ENCODE measurements around the gene ZNF679. TPM values are rescaled to one million over a fixed set of nuclear protein-coding genes. Genes with fewer than 3 reads are reported as not detected.
"Not testable (repeated sequence)": the region's sequence is repeated elsewhere in the genome, so short reads cannot be mapped to it uniquely, and the experiment has no call there.

ZNF679 gene
- polyA plus RNA-seq, 2 of the 4 experiments (the other 2 are of a cell fraction): not detected

DNA sequence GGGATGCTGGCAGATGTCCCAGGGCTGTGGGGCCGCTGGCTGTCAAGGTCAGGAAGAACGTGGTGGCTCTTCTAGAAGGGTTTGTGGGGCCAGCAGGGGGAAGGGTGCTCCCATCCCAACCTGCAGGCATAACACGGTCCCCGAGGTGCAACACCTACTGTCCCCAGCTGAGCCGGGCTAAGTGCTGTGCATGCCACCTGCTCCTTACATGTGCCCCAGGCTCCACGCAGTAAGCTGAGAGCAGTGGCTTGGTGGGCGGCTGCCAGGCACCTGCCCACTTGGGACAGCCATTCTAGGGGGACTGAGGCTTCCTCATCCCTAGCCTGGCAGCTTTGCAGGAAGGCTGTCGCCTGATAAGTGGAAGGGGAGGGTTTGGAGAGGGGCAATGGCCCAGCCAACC lies 35.5 kb upstream of the ZNF679 start (continued):
- TF ChIP-seq BCL3 (IDR thresholded peaks at IDR 0.05): no peak
- TF ChIP-seq PBX3 (IDR thresholded peaks at IDR 0.05): no peak
- TF ChIP-seq ESRRA (IDR thresholded peaks at IDR 0.05; ENCODE audit: borderline replicate concordance, low read length): no peak
- no peak for TF ChIP-seq GATA3 (IDR thresholded peaks at IDR 0.05; ENCODE audit: borderline replicate concordance)
- no peak for TF ChIP-seq RCOR1 (IDR thresholded peaks at IDR 0.05; ENCODE audit: low read depth, low read length)

DNA sequence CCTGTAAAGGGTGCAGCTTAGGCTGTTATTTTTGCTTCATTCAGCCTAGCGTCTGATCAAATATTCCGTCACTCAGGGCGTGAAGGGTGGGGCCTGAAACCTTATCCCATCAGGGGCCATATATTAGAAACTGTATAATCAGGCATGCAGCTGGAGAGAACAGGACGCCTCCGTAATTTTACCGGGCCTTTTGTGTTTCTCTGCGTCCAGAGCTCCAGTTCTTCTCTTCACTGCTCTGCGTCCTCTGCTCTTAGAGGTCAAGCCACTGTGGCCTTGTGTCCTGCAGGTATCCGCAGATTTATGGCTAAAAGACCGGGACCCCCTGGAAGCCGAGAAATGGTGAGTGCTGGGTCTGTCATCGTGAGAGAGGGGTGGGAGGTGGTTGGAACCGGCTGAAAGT lies 21.4 kb upstream of the ZNF679 start, which contains the start of gene ZNF735:
TSS of gene ZNF735 (plus strand) at position 301 of the 400 bp plus-strand sequence. CDS start at position 301, 0 bp downstream.
- no peak for ATAC-seq
- WGBS (ENCODE audit: missing lambda C conversion rate): 22% methylated on average over 13 of the region's 13 CpGs
- no peak within 1 kb of the TSS for H3K27ac ChIP-seq
- no peak within 1 kb of the TSS for H3K4me2 ChIP-seq
- FAIRE-seq: no peak
- no peak for TF ChIP-seq E2F6 (IDR thresholded peaks at IDR 0.05; ENCODE audit: borderline replicate concordance, low read depth)
- TF ChIP-seq ZNF302 (CRISPR knock-in tag; IDR thresholded peaks at IDR 0.05): no peak
- TF ChIP-seq MAX (IDR thresholded peaks at IDR 0.05): no peak
- TF ChIP-seq HDAC2 (IDR thresholded peaks at IDR 0.05): no peak
- TF ChIP-seq MAZ (IDR thresholded peaks at IDR 0.05; ENCODE audit: borderline replicate concordance, low read depth, low read length): no peak
- no peak for TF ChIP-seq GATA3 (IDR thresholded peaks at IDR 0.05; ENCODE audit: borderline replicate concordance)
- no peak for TF ChIP-seq RCOR1 (IDR thresholded peaks at IDR 0.05; ENCODE audit: low read depth, low read length)
- TF ChIP-seq, protein P1, sequence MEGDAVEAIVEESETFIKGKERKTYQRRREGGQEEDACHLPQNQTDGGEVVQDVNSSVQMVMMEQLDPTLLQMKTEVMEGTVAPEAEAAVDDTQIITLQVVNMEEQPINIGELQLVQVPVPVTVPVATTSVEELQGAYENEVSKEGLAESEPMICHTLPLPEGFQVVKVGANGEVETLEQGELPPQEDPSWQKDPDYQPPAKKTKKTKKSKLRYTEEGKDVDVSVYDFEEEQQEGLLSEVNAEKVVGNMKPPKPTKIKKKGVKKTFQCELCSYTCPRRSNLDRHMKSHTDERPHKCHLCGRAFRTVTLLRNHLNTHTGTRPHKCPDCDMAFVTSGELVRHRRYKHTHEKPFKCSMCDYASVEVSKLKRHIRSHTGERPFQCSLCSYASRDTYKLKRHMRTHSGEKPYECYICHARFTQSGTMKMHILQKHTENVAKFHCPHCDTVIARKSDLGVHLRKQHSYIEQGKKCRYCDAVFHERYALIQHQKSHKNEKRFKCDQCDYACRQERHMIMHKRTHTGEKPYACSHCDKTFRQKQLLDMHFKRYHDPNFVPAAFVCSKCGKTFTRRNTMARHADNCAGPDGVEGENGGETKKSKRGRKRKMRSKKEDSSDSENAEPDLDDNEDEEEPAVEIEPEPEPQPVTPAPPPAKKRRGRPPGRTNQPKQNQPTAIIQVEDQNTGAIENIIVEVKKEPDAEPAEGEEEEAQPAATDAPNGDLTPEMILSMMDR (IDR thresholded peaks at IDR 0.05): no peak
- no peak for TF ChIP-seq RARB (CRISPR knock-in tag; IDR thresholded peaks at IDR 0.05)
- no peak for TF ChIP-seq POLR2A (IDR thresholded peaks at IDR 0.05; ENCODE audit: low read length)
- no peak for TF ChIP-seq HOXA7 (CRISPR knock-in tag; IDR thresholded peaks at IDR 0.05)
- ChIA-PET CTCF (no interaction called here), POLR2A (no interaction called here)
- DNase-seq (ENCODE audit: low read depth in 1 of 2, low spot score in 1 of 2): no peak
- no peaks in the 10 kb centered on the region for H3K4me1 ChIP-seq
- H3K4me3 ChIP-seq: no peak within 1 kb of the TSS
- H3K9me3 ChIP-seq: peaks cover 16% of the 10 kb centered on the region; the same call in 2 of the 3 replicates

DNA sequence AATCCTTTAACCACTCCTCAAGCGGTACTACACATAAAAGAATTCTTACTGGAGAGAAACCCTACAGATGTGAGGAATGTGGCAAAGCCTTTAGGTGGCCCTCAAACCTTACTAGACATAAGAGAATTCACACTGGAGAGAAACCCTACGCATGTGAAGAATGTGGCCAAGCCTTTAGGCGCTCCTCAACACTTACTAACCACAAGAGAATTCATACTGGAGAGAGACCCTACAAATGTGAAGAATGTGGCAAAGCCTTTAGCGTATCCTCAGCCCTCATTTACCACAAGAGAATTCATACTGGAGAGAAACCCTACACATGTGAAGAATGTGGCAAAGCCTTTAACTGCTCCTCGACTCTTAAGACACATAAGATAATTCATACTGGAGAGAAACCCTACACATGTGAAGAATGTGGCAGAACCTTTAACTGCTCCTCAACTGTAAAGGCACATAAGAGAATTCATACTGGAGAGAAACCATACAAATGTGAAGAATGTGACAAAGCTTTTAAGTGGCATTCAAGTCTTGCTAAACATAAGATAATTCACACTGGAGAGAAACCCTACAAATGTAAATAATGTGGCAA lies 8.5 kb upstream of the ZNF679 start:
- H3K9me3 ChIP-seq: peaks cover 22% of the 10 kb centered on the region
- CTCF ChIA-PET; H3K4me3 ChIP-seq; DNase-seq (ENCODE audit: low read depth in 1 of 2, low spot score in 1 of 2); H3K4me1 ChIP-seq; FAIRE-seq; POLR2A ChIA-PET; H3K27ac ChIP-seq; H3K4me2 ChIP-seq; ATAC-seq: not testable (repeated sequence)
- 7% methylated on average over 5 of the region's 5 CpGs for WGBS (ENCODE audit: missing lambda C conversion rate)

DNA sequence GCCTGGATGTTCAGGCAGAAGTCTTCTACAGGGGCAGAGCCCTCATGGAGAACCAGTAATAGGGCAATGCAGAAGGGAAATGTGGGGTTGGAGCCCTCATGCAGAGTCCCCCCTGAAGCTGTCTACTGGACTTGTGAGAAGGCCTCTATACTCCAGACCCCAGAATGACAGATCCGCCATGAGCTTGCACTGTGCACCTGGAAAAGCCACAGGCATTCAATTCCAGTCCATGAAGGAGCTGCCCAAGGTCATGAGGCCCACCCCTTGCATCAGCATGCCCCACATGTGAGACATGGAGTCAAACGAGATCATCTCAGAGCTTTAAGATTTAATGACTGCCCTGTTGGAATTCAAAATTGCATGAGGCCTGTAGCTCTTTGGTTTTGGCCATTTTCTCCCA lies 4.9 kb upstream of the ZNF679 start:
- no peak for FAIRE-seq
- TF ChIP-seq CHD4 (IDR thresholded peaks at IDR 0.05; ENCODE audit: borderline replicate concordance) (no peak), SREBF2 (IDR thresholded peaks at IDR 0.05) (no peak), KDM5A (IDR thresholded peaks at IDR 0.05) (no peak), E2F6 (IDR thresholded peaks at IDR 0.05; ENCODE audit: borderline replicate concordance, low read depth) (no peak), NPAS2 (CRISPR knock-in tag; IDR thresholded peaks at IDR 0.05; ENCODE audit: borderline replicate concordance) (no peak), HOXB5 (CRISPR knock-in tag; IDR thresholded peaks at IDR 0.05) (no peak), TFCP2L1 (CRISPR knock-in tag; IDR thresholded peaks at IDR 0.05) (no peak), ESRRA (IDR thresholded peaks at IDR 0.05; ENCODE audit: borderline replicate concordance, low read length) (no peak), CBX8 (IDR thresholded peaks at IDR 0.05) (no peak), BHLHE40 (IDR thresholded peaks at IDR 0.05; ENCODE audit: low read depth, low read length) (no peak), RFX5 (IDR thresholded peaks at IDR 0.05) (no peak), CHD2 (IDR thresholded peaks at IDR 0.05; ENCODE audit: low read length, partially characterized antibody) (no peak), ZSCAN20 (CRISPR knock-in tag; IDR thresholded peaks at IDR 0.05) (no peak), HDAC2 (IDR thresholded peaks at IDR 0.05) (no peak), POLR2AphosphoS2 (conservative IDR thresholded peaks at IDR 0.05; ENCODE audit: low read length) (no peak)

More for the DNA sequence above, 4.9 kb upstream of the ZNF679 start:
- no peak overlapping the region for H3K27ac ChIP-seq
- peaks cover 13% of the 10 kb centered on the region; the same call in 2 of the 3 replicates for H3K9me3 ChIP-seq
- no peak overlapping the region for H3K4me3 ChIP-seq
- DNase-seq (ENCODE audit: low read depth in 1 of 2, low spot score in 1 of 2) (no peak), ATAC-seq (no peak)
- WGBS (ENCODE audit: missing lambda C conversion rate): 0% methylated on average over 2 of the region's 2 CpGs
- no peak overlapping the region for H3K4me2 ChIP-seq
- ChIA-PET CTCF (no interaction called here), POLR2A (no interaction called here)
- H3K4me1 ChIP-seq: no peaks in the 10 kb centered on the region

Measured in A549 (cell line).